T-cell (primary cell): ENCODE measurements around the gene SMC1B. TPM values are rescaled to one million over a fixed set of nuclear protein-coding genes. Genes with fewer than 3 reads are reported as not detected.
A peak's percentile ranks its signal among the peaks of the same experiment; 100 is the strongest.
"Not testable (repeated sequence)": the region's sequence is repeated elsewhere in the genome, so short reads cannot be mapped to it uniquely, and the experiment has no call there.

Experiments used
- ATAC-seq, 4 experiments: fragments of 200-7000 bp in 3 of 4; fragments of 150-1000 bp in 1 of 4; cut with Tn5 transposase; replicated peaks in 1 of 4; 1 replicate in 3 of 4; 2 replicates in 1 of 4; pipeline ENCODE4 v1.10.0; 2021; ENCODE audit warnings: moderate library complexity in 3 of 4, mild to moderate bottlenecking in 2 of 4, moderate number of reproducible peaks in 1 of 4
- CTCF ChIA-PET, 2 donors: fragments of 300-600 bp; sonication (Branson Sonifier 250); formaldehyde crosslinking; loops; one replicate each; lab custom pipeline; 2022; ENCODE audit warnings: antibody characterized with exemption in 2 of 2; lab: Charles Lee
- POLR2A ChIA-PET, 2 donors: fragments of 300-600 bp; sonication (Branson Sonifier 250); formaldehyde crosslinking; loops; one replicate each; lab custom pipeline; 2022; ENCODE audit warnings: antibody characterized with exemption in 2 of 2; lab: Charles Lee
- DNase-seq, 35 experiments: peaks; one replicate each; pipeline versions ENCODE4 v3.0.0 to v3.0.0-alpha.2; 2013 to 2023
- H3K27ac ChIP-seq: one replicate; pipeline ENCODE4 v1.5.1; 2013; ENCODE audit warnings: low read length
- H3K27me3 ChIP-seq, 2 experiments: replicated peaks in 1 of 2; 1 replicate in 1 of 2; 2 replicates in 1 of 2; pipeline versions ENCODE4 v1.6.1 to v1.7.0; 2013; ENCODE audit warnings: low read length in 1 of 2, mixed read lengths in 1 of 2; ENCODE audit not compliant: control insufficient read depth in 2 of 2, insufficient read depth in 2 of 2; ENCODE audit errors: extremely low read depth in 1 of 2
- H3K36me3 ChIP-seq, 2 donors: 1 replicate in 1 of 2; 2 replicates in 1 of 2; pipeline versions ENCODE4 v1.6.1 to v1.7.0; 2013; ENCODE audit warnings: low read length in 1 of 2; ENCODE audit not compliant: control insufficient read depth in 2 of 2, insufficient read depth in 1 of 2; ENCODE audit errors: extremely low read depth in 1 of 2
- H3K4me1 ChIP-seq, 2 experiments: 1 replicate in 1 of 2; 2 replicates in 1 of 2; pipeline versions ENCODE4 v1.6.1 to v1.7.0; 2013; ENCODE audit warnings: low read length in 2 of 2, mixed read lengths in 1 of 2; ENCODE audit not compliant: insufficient read depth in 2 of 2, control insufficient read depth in 1 of 2; ENCODE audit errors: extremely low read depth in 1 of 2
- H3K4me3 ChIP-seq, 2 donors: 1 replicate in 1 of 2; 2 replicates in 1 of 2; pipeline versions ENCODE4 v1.5.1 to v1.7.0; 2013; ENCODE audit warnings: mild to moderate bottlenecking in 2 of 2, low read length in 1 of 2, moderate library complexity in 1 of 2; ENCODE audit not compliant: control insufficient read depth in 1 of 2; ENCODE audit errors: extremely low read depth in 1 of 2
- H3K9me3 ChIP-seq: 2 replicates; pipeline ENCODE4 v1.7.0; 2013
- H3K27ac Mint-ChIP-seq, 2 donors: one replicate each; pipeline ENCODE4 v1.8.0; 2020 to 2021; ENCODE audit warnings: mild to moderate bottlenecking in 2 of 2, mixed read lengths in 2 of 2
- H3K27me3 Mint-ChIP-seq, 2 donors: one replicate each; pipeline ENCODE4 v1.8.0; 2021 to 2022; ENCODE audit warnings: mixed read lengths in 2 of 2
- H3K36me3 Mint-ChIP-seq: one replicate; pipeline ENCODE4 v1.8.0; 2021; ENCODE audit warnings: mixed read lengths
- H3K4me1 Mint-ChIP-seq, 3 donors: one replicate each; pipeline ENCODE4 v1.8.0; 2020 to 2022; ENCODE audit warnings: mixed read lengths in 3 of 3, mild to moderate bottlenecking in 1 of 3
- H3K4me3 Mint-ChIP-seq, 3 donors: one replicate each; pipeline ENCODE4 v1.8.0; 2020 to 2022; ENCODE audit warnings: mild to moderate bottlenecking in 3 of 3, mixed read lengths in 3 of 3, moderate library complexity in 3 of 3
- H3K9me3 Mint-ChIP-seq, 3 donors: one replicate each; pipeline ENCODE4 v1.8.0; 2020 to 2022; ENCODE audit warnings: mixed read lengths in 3 of 3
- WGBS: methylation state at CpG from one replicate; pipeline ENCODE4 v1.1.5; 2013; ENCODE audit warnings: missing lambda C conversion rate; ENCODE audit not compliant: insufficient coverage; 5-methylcytosine and 5-hydroxymethylcytosine counted together
- total RNA-seq, 35 experiments: library from RNA in 6 of 35; stranded (reverse) in 6 of 35; fragments of 120-200 nt in 1 of 35; gene quantifications; one replicate each; pipeline versions ENCODE4 v1.2.1 to v1.2.4 and lab custom pipeline; 2013 to 2026

SMC1B gene
- total RNA-seq, 5 donors from 2014 or later (not counting 1 experiment from before 2014, with no cell fraction given): 0.06 to 0.12 (median 0.06) TPM; not detected in 2

- no peak overlapping the region for H3K4me3 Mint-ChIP-seq
- Histone ChIP-seq H3K4me1 (peaks cover 0 to 3% of the 10 kb centered on the region in 2 experiments), H3K27ac (no peak overlapping the region), H3K9me3 (no peaks in the 10 kb centered on the region), H3K36me3 (peaks cover 18 to 73% of the 10 kb centered on the region in 2 donors), H3K27me3 (no peaks in the 10 kb centered on the region), H3K4me3 (no peak overlapping the region)
- peaks cover 15 to 19% (median 17%) of the 10 kb centered on the region in 3 donors for H3K4me1 Mint-ChIP-seq
- peaks cover 66% of the 10 kb centered on the region for H3K36me3 Mint-ChIP-seq
- peak overlapping the region in 1 of 2 donors; percentile 58 for H3K27ac Mint-ChIP-seq
- DNase-seq (no peak), ATAC-seq (peak in 1 of 4 experiments; percentile 8)
- 95% methylated on average over 9 of the region's 12 CpGs for WGBS
- CTCF ChIA-PET: no interaction called here
- POLR2A ChIA-PET: no interaction called here
- no peaks in the 10 kb centered on the region for H3K9me3 Mint-ChIP-seq
- no peaks in the 10 kb centered on the region for H3K27me3 Mint-ChIP-seq
Measured at GRCh38 chr22:45329530-45329936, 83.9 kb downstream of the SMC1B start.

- Histone ChIP-seq H3K27me3 (no peaks in the 10 kb centered on the region), H3K4me3 (no peak overlapping the region), H3K36me3 (peaks cover 23 to 73% of the 10 kb centered on the region in 2 donors), H3K27ac (no peak overlapping the region), H3K9me3 (no peaks in the 10 kb centered on the region), H3K4me1 (peaks cover 0 to 4% of the 10 kb centered on the region in 2 experiments)
- Mint-ChIP-seq H3K27me3 (no peaks in the 10 kb centered on the region), H3K9me3 (no peaks in the 10 kb centered on the region), H3K36me3 (peaks cover 65% of the 10 kb centered on the region), H3K4me1 (peaks cover 15 to 20% (median 17%) of the 10 kb centered on the region in 3 donors), H3K4me3 (no peak overlapping the region), H3K27ac (peak overlapping the region in 1 of 2 donors; percentile 58)
- POLR2A ChIA-PET: no interaction called here
- ATAC-seq: no peak
- CTCF ChIA-PET: no interaction called here
- 74% methylated on average over 2 of the region's 8 CpGs for WGBS
- no peak for DNase-seq
Measured at GRCh38 chr22:45328822-45329529, 84.4 kb downstream of the SMC1B start.

- peaks cover 70% of the 10 kb centered on the region for H3K36me3 Mint-ChIP-seq
- ATAC-seq, H3K27ac Mint-ChIP-seq: not testable (repeated sequence)
Measured at GRCh38 chr22:45328261-45328660, 85.1 kb downstream of the SMC1B start.

GRCh38 chr22:45324311-45324711 lies 89.1 kb downstream of the SMC1B start:
- Mint-ChIP-seq H3K4me3 (peak overlapping the region in 2 of 3 donors; percentile 61 to 84), H3K9me3 (no peaks in the 10 kb centered on the region), H3K36me3 (peaks cover 57% of the 10 kb centered on the region), H3K27ac (peak overlapping the region in 1 of 2 donors; percentile 99), H3K4me1 (peaks cover 55 to 63% (median 58%) of the 10 kb centered on the region in 3 donors), H3K27me3 (no peaks in the 10 kb centered on the region)
- WGBS: 90% methylated on average over 8 of the region's 12 CpGs
- Histone ChIP-seq H3K36me3 (peaks cover 24 to 57% of the 10 kb centered on the region in 2 donors), H3K4me3 (no peak overlapping the region), H3K27ac (no peak overlapping the region), H3K9me3 (no peaks in the 10 kb centered on the region), H3K27me3 (no peaks in the 10 kb centered on the region), H3K4me1 (peaks cover 6 to 33% of the 10 kb centered on the region in 2 experiments)
- ChIA-PET POLR2A (no interaction called here), CTCF (interaction anchor here in 1 of 2 donors (1.4 kb wide), 1 partner anchor 10 kb away, joined by 4 read pairs; no protein-coding TSS in a partner anchor)
- DNase-seq (no peak), ATAC-seq (peak in 1 of 4 experiments; percentile 19)

More at GRCh38 chr22:45328261-45328660, 85.1 kb downstream of the SMC1B start:
- H3K4me1 Mint-ChIP-seq: peaks cover 21 to 25% (median 21%) of the 10 kb centered on the region in 3 donors
- H3K27me3 Mint-ChIP-seq, CTCF ChIA-PET, H3K9me3 Mint-ChIP-seq, H3K4me3 ChIP-seq, H3K27me3 ChIP-seq, H3K4me3 Mint-ChIP-seq, H3K9me3 ChIP-seq, DNase-seq, POLR2A ChIA-PET, H3K4me1 ChIP-seq, H3K27ac ChIP-seq: not testable (repeated sequence)
- H3K36me3 ChIP-seq: peaks cover 26 to 76% of the 10 kb centered on the region in 2 donors
- 84% methylated on average over 6 of the region's 8 CpGs for WGBS

GRCh38 chr22:45323695-45324094 lies 89.7 kb downstream of the SMC1B start:
- ChIA-PET POLR2A (interaction anchor here in 1 of 2 donors (0.7 kb wide), 1 partner anchor 88 kb away, joined by 3 read pairs; no protein-coding TSS in a partner anchor), CTCF (interaction anchor here in 1 of 2 donors (1.4 kb wide), 1 partner anchor 10 kb away, joined by 4 read pairs; no protein-coding TSS in a partner anchor)
- H3K27ac Mint-ChIP-seq: peak overlapping the region; percentile 31 to 99
- no peaks in the 10 kb centered on the region for H3K27me3 ChIP-seq
- peaks cover 51% of the 10 kb centered on the region for H3K36me3 Mint-ChIP-seq
- no peak for ATAC-seq
- H3K27ac ChIP-seq: no peak overlapping the region
- peaks cover 11 to 38% of the 10 kb centered on the region in 2 experiments for H3K4me1 ChIP-seq
- H3K9me3 ChIP-seq: no peaks in the 10 kb centered on the region
- 85% methylated on average over 7 of the region's 7 CpGs for WGBS
- H3K36me3 ChIP-seq: peaks cover 24 to 51% of the 10 kb centered on the region in 2 donors
- DNase-seq: no peak
- H3K4me3 ChIP-seq: no peak overlapping the region
- H3K4me3 Mint-ChIP-seq: peak overlapping the region; percentile 24 to 84 (median 61)
- peaks cover 62 to 70% (median 64%) of the 10 kb centered on the region in 3 donors for H3K4me1 Mint-ChIP-seq
- H3K9me3 Mint-ChIP-seq: no peaks in the 10 kb centered on the region
- no peaks in the 10 kb centered on the region for H3K27me3 Mint-ChIP-seq

GRCh38 chr22:45322873-45323525 lies 90.4 kb downstream of the SMC1B start:
- CTCF ChIA-PET: interaction anchor here (0.6 to 1.4 kb wide), 3 partner anchors 11 to 76 kb away, joined by 3 to 4 read pairs (median 4); no protein-coding TSS in a partner anchor
- POLR2A ChIA-PET: interaction anchor here in 1 of 2 donors (0.7 to 1.0 kb wide), 2 partner anchors 13 to 89 kb away, joined by 3 to 5 read pairs; no protein-coding TSS in a partner anchor
- peaks cover 24 to 45% of the 10 kb centered on the region in 2 donors for H3K36me3 ChIP-seq
- peak overlapping the region; percentile 28 to 84 (median 61) for H3K4me3 Mint-ChIP-seq
- 90% methylated on average over 20 of the region's 24 CpGs for WGBS
- no peaks in the 10 kb centered on the region for H3K27me3 Mint-ChIP-seq
- H3K27ac ChIP-seq: no peak overlapping the region
- peaks cover 50% of the 10 kb centered on the region for H3K36me3 Mint-ChIP-seq
- H3K27ac Mint-ChIP-seq: peak overlapping the region; percentile 31 to 99
- peaks cover 69 to 77% (median 71%) of the 10 kb centered on the region in 3 donors for H3K4me1 Mint-ChIP-seq
- no peaks in the 10 kb centered on the region for H3K27me3 ChIP-seq
- H3K9me3 ChIP-seq: no peaks in the 10 kb centered on the region
- ATAC-seq (no peak), DNase-seq (peak in 1 of 35 experiments; percentile 27)
- H3K9me3 Mint-ChIP-seq: no peaks in the 10 kb centered on the region
- H3K4me1 ChIP-seq: peaks cover 13 to 43% of the 10 kb centered on the region in 2 experiments
- no peak overlapping the region for H3K4me3 ChIP-seq
